Regular cardiac myocyte (primary cell): Measurements from ENCODE around the gene ALOX12B. TPM values are rescaled to one million over a fixed set of nuclear protein-coding genes. Genes with fewer than 3 reads are reported as not detected.

ENCODE experiments used
- total RNA-seq: library from RNA; depleted of rRNA; stranded (reverse); fragments of >200 nt; gene quantifications from 2 replicates; pipeline ENCODE4 v1.2.3, GENCODE V29; 2014

ALOX12B gene
- total RNA-seq = not detected in 2 replicates

GRCh38 chr17:8087075-8087951, at the start of gene ALOX12B:
TSS of gene ALOX12B (minus strand) at chr17:8087716. CDS start at chr17:8087442, 274 bp downstream.

GRCh38 chr17:8123695-8124349, 36.3 kb upstream of the ALOX12B start, which contains the start of gene HES7:
TSS of gene HES7 (minus strand) at chr17:8124106. CDS start at chr17:8124084, 22 bp downstream.

GRCh38 chr17:8117980-8118768, 30.7 kb upstream of the ALOX12B start, which contains the start of gene ALOXE3:
TSS of gene ALOXE3 (minus strand) at chr17:8118514. CDS start at chr17:8117990, 524 bp downstream.

GRCh38 chr17:8038954-8039610, 48.4 kb downstream of the ALOX12B start, which contains the start of gene ALOX15B:
TSS of gene ALOX15B (plus strand) at chr17:8039059. CDS start at chr17:8039156, 97 bp downstream.

Other genes starting within 250 kb of the ALOX12B start
- gene TMEM88, start 232.7 kb downstream of the ALOX12B start, total RNA-seq = 0.58 TPM in 1 of 2 replicates, not detected in the other
- 65.7 and 90.3 TPM in 2 replicates for gene NAA38, start 230.2 kb downstream of the ALOX12B start, total RNA-seq
- gene CYB5D1, start 229.7 kb downstream of the ALOX12B start, total RNA-seq = 13.0 and 13.6 TPM in 2 replicates
- gene CHD3, start 198.9 kb downstream of the ALOX12B start, total RNA-seq = 115 and 141 TPM in 2 replicates
- gene RNF227, start 171.4 kb downstream of the ALOX12B start, total RNA-seq = 1.7 and 8.5 TPM in 2 replicates
- 0.58 and 0.85 TPM in 2 replicates for gene KCNAB3, start 157.9 kb downstream of the ALOX12B start, total RNA-seq
- 36.1 and 46.8 TPM in 2 replicates for gene TRAPPC1, start 155.8 kb downstream of the ALOX12B start, total RNA-seq
- 18.0 and 27.6 TPM in 2 replicates for gene CNTROB, start 155.5 kb downstream of the ALOX12B start, total RNA-seq
- not detected in 2 replicates for gene GUCY2D, start 85.1 kb downstream of the ALOX12B start, total RNA-seq
- 0.56 TPM in 1 of 2 replicates, not detected in the other for gene ALOX15B, start 48.7 kb downstream of the ALOX12B start, total RNA-seq
- gene ALOXE3, start 30.8 kb upstream of the ALOX12B start, total RNA-seq = under 0.01 TPM in 1 of 2 replicates, not detected in the other
- not detected in 2 replicates for gene HES7, start 36.4 kb upstream of the ALOX12B start, total RNA-seq
- gene PER1, start 64.7 kb upstream of the ALOX12B start, total RNA-seq = 2.5 and 3.7 TPM in 2 replicates
- gene VAMP2, start 75.2 kb upstream of the ALOX12B start, total RNA-seq = 3.3 and 8.2 TPM in 2 replicates
- gene TMEM107, start 88.7 kb upstream of the ALOX12B start, total RNA-seq = 22.3 and 32.0 TPM in 2 replicates
- 6.9 and 7.6 TPM in 2 replicates for gene BORCS6, start 102.5 kb upstream of the ALOX12B start, total RNA-seq
- gene AURKB, start 122.9 kb upstream of the ALOX12B start, total RNA-seq = 4.2 and 45.6 TPM in 2 replicates
- 3.8 and 4.8 TPM in 2 replicates for gene CTC1, start 160.3 kb upstream of the ALOX12B start, total RNA-seq
- 9.9 and 51.4 TPM in 2 replicates for gene PFAS, start 161.6 kb upstream of the ALOX12B start, total RNA-seq
- gene RANGRF, start 201.0 kb upstream of the ALOX12B start, total RNA-seq = 5.4 and 20.1 TPM in 2 replicates
- 0.19 and 0.56 TPM in 2 replicates for gene SLC25A35, start 207.7 kb upstream of the ALOX12B start, total RNA-seq
- gene ARHGEF15, start 222.5 kb upstream of the ALOX12B start, total RNA-seq = under 0.01 TPM in 1 of 2 replicates, not detected in the other